Coronary artery (tissue), 2 donors: Measurements from ENCODE around the gene UBE2K.

Source experiments
- DNase-seq: peaks from one replicate; pipeline ENCODE4 v3.0.0-alpha.2; 2017; ENCODE audit warnings: low spot score
- H3K27ac ChIP-seq, 2 donors: fragments of 200-600 bp; sonication (generic); one replicate each; pipeline ENCODE4 v1.5.1; 2016 to 2019
- H3K4me3 ChIP-seq: fragments of 200-600 bp; sonication (generic); 2 replicates; pipeline ENCODE4 v1.5.1; 2016; ENCODE audit warnings: mild to moderate bottlenecking, moderate library complexity
- TF ChIP-seq, protein P1 (sequence below): fragments of 200-600 bp; sonication (generic); IDR thresholded peaks from one replicate; pipeline ENCODE4 v1.5.1; 2019; ENCODE audit warnings: antibody characterized with exemption

UBE2K gene

DNA sequence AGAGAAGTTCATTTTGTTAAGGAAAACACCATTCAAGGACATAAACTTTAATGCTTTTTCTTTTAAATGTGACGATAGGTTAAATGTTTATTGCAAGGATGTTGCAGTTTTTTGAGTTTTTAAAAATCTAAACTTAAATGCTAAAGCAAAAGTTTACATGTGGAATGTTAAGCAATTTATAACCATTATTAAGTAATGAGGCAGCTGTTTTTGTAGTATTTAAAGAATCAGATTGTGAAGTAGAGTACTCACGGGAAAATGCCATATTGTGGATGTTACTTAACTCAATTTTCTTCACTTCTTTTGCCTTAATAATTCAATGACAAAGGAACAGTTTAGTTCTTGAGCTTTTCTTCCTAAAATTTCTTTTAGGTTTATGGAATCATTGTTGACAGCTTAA, 43.5 kb downstream of the UBE2K start:
- Histone ChIP-seq H3K27ac (no peak overlapping the region), H3K4me3 (no peak overlapping the region)
- no peak for DNase-seq
- TF ChIP-seq, protein P1, sequence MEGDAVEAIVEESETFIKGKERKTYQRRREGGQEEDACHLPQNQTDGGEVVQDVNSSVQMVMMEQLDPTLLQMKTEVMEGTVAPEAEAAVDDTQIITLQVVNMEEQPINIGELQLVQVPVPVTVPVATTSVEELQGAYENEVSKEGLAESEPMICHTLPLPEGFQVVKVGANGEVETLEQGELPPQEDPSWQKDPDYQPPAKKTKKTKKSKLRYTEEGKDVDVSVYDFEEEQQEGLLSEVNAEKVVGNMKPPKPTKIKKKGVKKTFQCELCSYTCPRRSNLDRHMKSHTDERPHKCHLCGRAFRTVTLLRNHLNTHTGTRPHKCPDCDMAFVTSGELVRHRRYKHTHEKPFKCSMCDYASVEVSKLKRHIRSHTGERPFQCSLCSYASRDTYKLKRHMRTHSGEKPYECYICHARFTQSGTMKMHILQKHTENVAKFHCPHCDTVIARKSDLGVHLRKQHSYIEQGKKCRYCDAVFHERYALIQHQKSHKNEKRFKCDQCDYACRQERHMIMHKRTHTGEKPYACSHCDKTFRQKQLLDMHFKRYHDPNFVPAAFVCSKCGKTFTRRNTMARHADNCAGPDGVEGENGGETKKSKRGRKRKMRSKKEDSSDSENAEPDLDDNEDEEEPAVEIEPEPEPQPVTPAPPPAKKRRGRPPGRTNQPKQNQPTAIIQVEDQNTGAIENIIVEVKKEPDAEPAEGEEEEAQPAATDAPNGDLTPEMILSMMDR: no peak

DNA sequence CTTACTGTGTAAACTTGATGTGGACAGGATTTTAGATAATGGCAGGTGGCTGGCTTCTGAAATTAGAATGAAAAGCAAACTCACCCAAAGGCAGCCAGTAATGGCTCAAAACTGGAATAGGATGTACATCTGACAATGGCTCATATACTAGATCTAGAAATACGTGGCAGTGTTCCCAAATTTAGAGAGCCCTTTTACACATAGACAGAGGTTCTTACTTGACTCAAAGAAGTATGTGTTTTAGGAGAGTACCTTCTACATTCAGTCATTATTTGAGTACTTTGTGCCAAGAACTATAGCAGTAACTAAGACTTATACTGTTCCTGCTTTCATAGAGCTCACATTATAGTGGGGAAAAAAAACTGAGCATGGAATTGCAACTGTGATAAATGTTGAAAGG, 48.0 kb downstream of the UBE2K start:
- Histone ChIP-seq H3K4me3 (no peak overlapping the region), H3K27ac (no peak overlapping the region)
- TF ChIP-seq, protein P1: no peak
- no peak for DNase-seq

DNA sequence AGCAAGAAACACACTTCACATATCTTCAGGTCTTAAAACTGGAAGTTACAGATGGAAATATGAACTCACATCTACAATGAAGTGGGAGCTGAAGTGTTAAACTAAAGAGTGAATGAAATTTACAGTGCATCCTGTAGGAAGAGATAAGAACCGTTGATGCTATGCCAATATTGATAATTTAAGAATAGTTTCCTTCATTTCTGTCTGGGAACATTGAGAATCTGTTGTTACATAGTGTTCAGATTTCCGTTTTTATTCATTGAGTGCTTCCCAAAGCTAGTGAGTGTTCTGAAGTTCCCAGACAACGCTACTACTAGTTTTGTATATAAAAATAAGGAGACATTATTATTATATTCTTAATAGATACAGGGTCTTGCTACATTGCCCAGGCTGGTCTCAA, 52.3 kb downstream of the UBE2K start:
- no peak for DNase-seq
- TF ChIP-seq, protein P1: no peak
- H3K4me3 ChIP-seq: no peak overlapping the region
- H3K27ac ChIP-seq: no peak overlapping the region

DNA sequence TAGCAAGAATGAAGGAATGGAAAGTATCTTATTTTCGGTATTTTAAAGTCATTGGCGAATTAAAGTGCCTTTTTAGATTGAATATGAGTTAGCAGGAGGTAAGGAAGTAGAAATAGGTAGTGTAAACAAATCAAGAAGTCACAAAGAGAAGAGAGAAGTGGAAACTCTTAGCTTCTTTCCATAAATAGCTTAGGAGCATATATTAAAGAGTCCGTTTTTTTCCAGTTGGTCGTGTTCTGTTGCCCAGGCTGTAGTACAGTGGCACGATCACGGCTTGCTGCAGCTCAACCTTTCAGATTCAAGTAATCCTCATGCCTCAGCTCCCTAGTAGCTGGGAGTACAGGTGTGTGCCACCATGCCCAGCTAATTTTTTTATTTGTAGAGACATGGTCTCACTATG, 56.4 kb downstream of the UBE2K start:
- no peak overlapping the region for H3K4me3 ChIP-seq
- TF ChIP-seq, protein P1: no peak
- no peak for DNase-seq
- no peak overlapping the region for H3K27ac ChIP-seq

DNA sequence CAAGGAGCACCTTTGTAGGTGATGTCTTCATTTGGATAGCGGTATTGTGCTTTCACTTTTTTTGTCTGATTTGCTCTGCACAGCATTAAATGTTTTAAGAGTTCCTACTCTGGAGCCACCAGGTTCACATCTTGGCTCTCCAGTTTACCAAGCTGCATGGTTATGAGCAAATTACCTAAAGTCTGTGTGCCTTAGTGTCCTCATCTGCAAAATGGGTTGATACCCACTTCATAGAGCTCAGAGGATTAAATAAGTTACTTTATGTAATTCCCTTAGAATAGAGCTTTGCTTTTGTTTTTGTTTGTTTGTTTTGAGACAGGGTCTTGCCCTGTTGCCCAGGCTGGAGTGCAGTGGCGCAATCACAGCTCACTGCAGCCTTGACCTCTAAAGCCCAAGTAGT, 58.2 kb downstream of the UBE2K start:
- TF ChIP-seq, protein P1: no peak
- DNase-seq: no peak
- H3K4me3 ChIP-seq: no peak overlapping the region
- no peak overlapping the region for H3K27ac ChIP-seq

DNA sequence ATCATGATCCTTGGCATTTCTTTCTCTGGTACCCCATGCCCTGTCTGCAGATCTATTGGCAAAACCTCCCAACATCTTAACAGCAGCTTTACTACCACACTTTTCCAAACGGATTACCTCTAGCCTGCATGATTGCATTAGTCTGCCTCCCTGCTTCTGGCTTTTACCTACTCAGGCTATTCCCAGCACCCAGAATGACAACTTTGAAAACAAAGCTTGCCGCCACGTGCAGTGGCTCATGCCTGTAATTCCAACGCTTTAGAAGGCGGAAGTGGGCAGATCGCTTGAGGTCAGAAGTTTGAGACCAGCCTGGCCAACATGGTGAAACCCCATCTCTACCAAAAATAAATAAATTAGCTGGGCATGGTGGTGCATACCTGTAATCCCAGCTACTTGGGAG, 60.2 kb downstream of the UBE2K start:
- TF ChIP-seq, protein P1: no peak
- Histone ChIP-seq H3K4me3 (no peak overlapping the region), H3K27ac (no peak overlapping the region)
- no peak for DNase-seq

DNA sequence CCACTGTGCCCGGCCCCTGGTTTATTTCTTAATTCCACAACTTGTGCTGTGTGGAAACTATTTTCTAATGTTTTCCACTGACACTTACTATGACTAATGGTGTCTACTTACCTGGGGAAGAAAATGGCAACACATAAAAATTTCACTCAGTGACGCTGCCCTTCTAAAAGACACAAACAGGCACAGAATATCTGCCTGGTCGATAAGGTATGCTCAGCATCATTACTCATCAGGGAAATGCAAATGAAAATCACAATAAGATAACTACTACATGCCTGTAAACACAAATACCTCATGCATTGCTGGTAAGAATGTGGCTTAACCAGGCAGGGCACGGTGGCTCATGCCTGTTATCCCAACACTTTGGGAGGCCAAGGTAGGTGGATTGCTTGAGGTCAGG, 61.6 kb downstream of the UBE2K start:
- DNase-seq: no peak
- H3K4me3 ChIP-seq: no peak overlapping the region
- TF ChIP-seq, protein P1: no peak
- no peak overlapping the region for H3K27ac ChIP-seq
